ENCODE measurements around the gene ANKRD33.
A peak's percentile ranks its signal among the peaks of the same experiment; 100 is the strongest.

ANKRD33 gene

DNA sequence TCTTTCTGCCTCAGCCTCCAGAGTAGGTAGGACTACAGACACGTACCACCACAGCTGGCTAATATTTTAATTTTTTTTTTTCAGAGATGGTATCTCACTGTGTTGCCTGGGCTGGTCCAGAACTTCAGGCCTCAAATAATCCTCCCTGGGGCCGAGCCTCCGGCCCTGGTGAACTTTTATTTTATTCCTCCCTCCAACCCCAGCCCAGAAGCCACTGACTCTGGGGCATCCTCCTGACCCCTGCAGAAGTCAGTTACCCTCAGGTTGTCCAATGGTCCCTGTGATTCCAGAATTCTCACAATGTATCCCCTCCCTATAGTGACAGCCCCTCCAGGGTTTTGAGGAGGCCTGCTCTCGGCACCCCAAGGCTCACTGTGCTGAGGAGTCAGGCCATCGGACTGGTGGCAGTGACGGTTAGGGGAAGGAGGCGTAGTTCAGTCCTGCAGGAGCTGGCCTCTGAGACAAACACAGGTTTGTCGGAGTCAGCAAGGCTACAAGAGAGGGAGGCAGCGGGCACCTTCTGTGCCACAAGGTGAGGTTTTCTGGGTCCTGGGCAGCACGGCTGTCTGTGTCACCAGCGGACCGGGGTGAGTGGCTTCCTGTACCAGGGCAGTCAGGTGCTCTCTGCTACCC is 20.0 kb upstream of the ANKRD33 start:
- no peak overlapping the region for H3K27ac Mint-ChIP-seq
- H3K36me3 Mint-ChIP-seq (ENCODE audit: low read depth) = no peaks in the 10 kb centered on the region
- no peaks in the 10 kb centered on the region for H3K9me3 Mint-ChIP-seq
- no peak overlapping the region for H3K4me3 Mint-ChIP-seq
- H3K27me3 Mint-ChIP-seq (ENCODE audit: low read depth) = peaks cover 68% of the 10 kb centered on the region
- H3K4me1 Mint-ChIP-seq (ENCODE audit: low read depth) = peaks cover 5% of the 10 kb centered on the region

DNA sequence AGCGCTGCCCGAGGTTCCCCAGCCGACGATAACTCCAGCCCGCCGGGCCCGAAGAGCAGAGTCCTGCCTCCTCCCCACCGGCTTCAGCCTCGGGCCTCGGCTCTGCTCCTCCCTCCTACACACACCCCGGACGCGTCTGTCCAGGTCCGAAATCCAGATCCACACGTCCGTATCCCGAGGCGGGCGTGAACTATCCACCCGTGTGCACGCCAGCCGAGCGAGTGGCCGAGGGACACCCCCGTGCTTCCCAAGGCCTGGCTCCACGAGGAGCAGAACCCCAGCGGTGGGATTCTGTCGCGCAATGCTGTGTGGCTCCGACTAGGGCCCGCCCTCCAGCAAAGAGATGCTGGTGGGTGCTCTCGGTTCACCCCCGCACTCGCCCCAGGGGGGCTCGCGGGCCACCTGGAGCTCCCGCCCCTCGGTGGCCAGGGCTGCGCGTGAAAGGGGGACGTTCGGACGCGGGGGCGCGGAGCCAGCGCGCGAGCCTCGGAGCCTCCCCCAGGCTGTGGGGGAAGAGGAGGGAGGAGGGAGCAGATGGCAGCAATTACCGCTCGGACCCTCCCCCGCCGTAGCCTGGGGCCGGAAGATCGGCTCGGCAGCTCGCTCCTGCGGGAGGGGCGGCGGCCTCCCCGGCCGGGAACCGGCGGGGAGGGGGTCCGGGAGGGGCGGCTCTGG is 18.9 kb upstream of the ANKRD33 start:
- no peak overlapping the region for H3K4me3 Mint-ChIP-seq
- no peak overlapping the region for H3K27ac Mint-ChIP-seq
- no peaks in the 10 kb centered on the region for H3K36me3 Mint-ChIP-seq (ENCODE audit: low read depth)
- no peaks in the 10 kb centered on the region for H3K9me3 Mint-ChIP-seq
- H3K4me1 Mint-ChIP-seq (ENCODE audit: low read depth) = peaks cover 5% of the 10 kb centered on the region
- peaks cover 60% of the 10 kb centered on the region for H3K27me3 Mint-ChIP-seq (ENCODE audit: low read depth)

DNA sequence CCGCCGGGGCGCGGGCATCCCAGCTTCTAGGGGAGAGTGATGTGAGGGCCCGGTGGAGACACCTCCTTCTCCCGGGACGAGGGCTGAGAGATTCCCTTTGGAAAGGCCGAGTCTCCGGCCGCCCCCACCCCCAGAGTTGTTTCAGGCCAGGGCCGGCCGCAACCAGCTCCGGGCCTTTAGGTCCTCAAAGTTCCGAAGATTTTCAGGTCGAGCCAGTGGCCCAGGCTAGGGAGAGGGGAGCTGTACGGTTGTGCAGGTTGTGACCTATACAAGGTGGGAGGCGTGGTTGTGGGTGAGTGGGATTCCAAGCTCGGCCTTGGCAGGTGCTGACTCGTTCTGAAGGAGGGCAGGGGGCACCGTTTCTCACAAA is 18.4 kb upstream of the ANKRD33 start:
- Mint-ChIP-seq H3K27ac (no peak overlapping the region), H3K4me3 (no peak overlapping the region), H3K4me1 (ENCODE audit: low read depth) (peaks cover 5% of the 10 kb centered on the region), H3K36me3 (ENCODE audit: low read depth) (no peaks in the 10 kb centered on the region), H3K27me3 (ENCODE audit: low read depth) (peaks cover 58% of the 10 kb centered on the region), H3K9me3 (no peaks in the 10 kb centered on the region)

DNA sequence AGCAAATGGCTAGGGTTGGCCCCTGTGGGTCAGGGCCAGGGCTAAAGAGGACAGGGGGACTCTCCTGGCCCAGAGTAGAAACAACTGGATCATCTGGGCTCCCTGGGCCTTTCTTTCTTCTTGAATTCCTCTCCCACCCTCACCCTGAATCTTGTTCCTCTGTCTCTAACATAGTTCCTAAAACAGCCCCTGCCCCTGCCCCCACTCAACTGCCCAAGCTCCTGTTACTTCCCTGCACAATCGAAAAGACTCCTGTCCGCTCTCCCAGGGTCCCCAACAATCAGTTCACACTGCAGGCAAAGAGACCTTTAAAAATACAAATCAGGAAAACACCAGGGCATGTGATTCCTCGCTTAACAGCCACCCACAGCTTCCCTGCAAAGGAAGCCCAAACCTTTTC is 18.0 kb upstream of the ANKRD33 start:
- H3K4me1 Mint-ChIP-seq (ENCODE audit: low read depth) = peaks cover 5% of the 10 kb centered on the region
- H3K27ac Mint-ChIP-seq = no peak overlapping the region
- no peaks in the 10 kb centered on the region for H3K36me3 Mint-ChIP-seq (ENCODE audit: low read depth)
- no peaks in the 10 kb centered on the region for H3K9me3 Mint-ChIP-seq
- H3K27me3 Mint-ChIP-seq (ENCODE audit: low read depth) = peaks cover 53% of the 10 kb centered on the region
- H3K4me3 Mint-ChIP-seq = no peak overlapping the region

DNA sequence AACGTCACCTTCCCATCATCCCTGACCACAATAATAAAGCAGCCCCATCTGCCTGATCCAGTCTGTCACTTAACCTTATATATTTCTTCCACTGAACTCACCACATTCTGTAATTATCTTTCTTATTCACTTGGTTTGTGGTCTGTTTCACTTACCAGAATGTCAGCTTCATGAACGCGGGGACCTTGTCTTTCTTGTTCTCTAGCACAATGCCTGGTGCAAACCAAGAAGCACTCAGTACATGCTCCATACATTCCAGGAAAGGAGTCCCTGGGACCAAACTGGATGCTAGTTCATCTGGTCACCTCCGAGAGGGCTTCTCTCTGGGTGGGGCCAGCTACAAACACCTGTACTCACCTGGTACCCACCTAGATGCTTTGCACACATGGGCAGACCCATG is 17.4 kb upstream of the ANKRD33 start:
- Mint-ChIP-seq H3K4me3 (peak overlapping the region; percentile 5), H3K27me3 (ENCODE audit: low read depth) (peaks cover 51% of the 10 kb centered on the region), H3K4me1 (ENCODE audit: low read depth) (peaks cover 7% of the 10 kb centered on the region), H3K27ac (no peak overlapping the region), H3K9me3 (no peaks in the 10 kb centered on the region), H3K36me3 (ENCODE audit: low read depth) (no peaks in the 10 kb centered on the region)

DNA sequence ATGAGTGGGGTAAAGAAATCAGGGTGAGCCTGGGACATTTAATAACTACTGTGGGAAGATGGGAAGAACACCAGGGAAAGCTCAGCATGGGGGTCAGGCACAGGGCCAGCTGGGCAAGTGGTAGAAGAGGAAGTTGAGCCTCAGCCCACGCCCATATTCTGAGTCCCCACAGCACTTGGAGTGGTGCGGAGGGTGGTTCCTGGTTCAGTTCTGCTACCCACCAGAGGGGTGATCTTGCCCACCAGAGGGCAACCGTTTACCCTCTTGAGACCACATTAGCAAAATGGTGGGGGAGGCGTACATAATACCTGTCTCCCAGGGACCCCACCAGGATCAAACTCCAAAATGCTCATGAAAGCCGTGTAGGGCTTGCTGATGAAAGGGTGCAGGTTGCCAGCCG is 16.8 kb upstream of the ANKRD33 start:
- no peaks in the 10 kb centered on the region for H3K36me3 Mint-ChIP-seq (ENCODE audit: low read depth)
- no peak overlapping the region for H3K4me3 Mint-ChIP-seq
- H3K4me1 Mint-ChIP-seq (ENCODE audit: low read depth) = peaks cover 7% of the 10 kb centered on the region
- H3K9me3 Mint-ChIP-seq = no peaks in the 10 kb centered on the region
- peaks cover 46% of the 10 kb centered on the region for H3K27me3 Mint-ChIP-seq (ENCODE audit: low read depth)
- no peak overlapping the region for H3K27ac Mint-ChIP-seq

DNA sequence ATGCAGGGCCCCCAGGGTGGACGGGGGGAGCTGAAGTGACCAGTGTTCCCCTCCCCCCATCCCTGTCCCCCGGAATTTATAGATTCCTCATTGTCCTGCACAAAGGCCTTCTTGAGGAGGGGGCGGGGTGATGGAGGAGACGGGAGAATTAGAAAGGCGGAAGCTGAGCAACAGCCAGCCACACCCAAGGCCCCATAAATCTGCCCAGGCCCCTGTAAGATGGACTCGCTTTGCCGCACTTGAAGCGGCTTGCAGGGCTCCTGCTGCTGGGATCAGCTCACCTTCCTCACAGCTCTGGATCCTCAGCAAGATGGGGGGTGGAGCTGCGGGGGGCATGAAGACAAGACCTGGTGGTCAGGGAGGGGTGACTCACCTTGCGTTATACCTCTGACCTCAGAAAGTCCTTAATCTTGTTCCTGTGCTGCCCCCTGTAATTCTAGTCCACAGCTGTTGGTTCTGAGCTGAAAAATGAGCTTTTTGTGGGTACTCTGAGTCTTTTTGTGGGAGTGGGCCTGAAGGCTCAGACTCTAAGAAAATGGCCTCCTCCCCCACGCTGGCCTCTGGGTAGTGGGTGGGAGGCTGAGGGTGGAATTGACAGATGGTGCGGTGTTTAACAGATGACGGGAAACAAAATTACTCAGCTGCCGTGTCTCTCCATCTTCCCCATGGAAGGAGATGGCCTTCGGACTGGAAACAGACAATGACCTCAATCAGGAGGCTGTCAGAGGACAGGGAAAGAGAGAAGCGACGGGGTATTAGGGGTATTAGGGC is 15.8 kb upstream of the ANKRD33 start:
- Mint-ChIP-seq H3K27me3 (ENCODE audit: low read depth) (peaks cover 43% of the 10 kb centered on the region), H3K27ac (no peak overlapping the region)

DNA sequence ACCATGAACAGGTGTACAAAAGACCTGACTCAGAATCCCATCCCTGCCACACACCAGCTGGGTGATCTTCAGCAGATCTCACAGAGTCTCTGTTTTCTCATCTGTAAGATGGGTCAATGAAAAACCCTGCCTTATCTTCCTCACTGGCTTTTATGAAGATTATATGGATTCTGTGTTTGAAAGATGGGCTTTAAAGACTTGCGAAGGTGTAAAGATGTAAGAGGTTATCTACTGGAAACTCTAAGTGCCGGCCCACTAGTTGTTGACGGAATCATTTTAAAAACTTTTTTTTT is 15.3 kb upstream of the ANKRD33 start:
- Mint-ChIP-seq H3K27me3 (ENCODE audit: low read depth) (peaks cover 38% of the 10 kb centered on the region), H3K9me3 (no peaks in the 10 kb centered on the region), H3K36me3 (ENCODE audit: low read depth) (no peaks in the 10 kb centered on the region), H3K27ac (no peak overlapping the region), H3K4me3 (no peak overlapping the region), H3K4me1 (ENCODE audit: low read depth) (peaks cover 7% of the 10 kb centered on the region)

More for the DNA sequence above, 15.8 kb upstream of the ANKRD33 start:
- Mint-ChIP-seq H3K4me1 (ENCODE audit: low read depth) (peaks cover 7% of the 10 kb centered on the region), H3K4me3 (no peak overlapping the region), H3K36me3 (ENCODE audit: low read depth) (no peaks in the 10 kb centered on the region), H3K9me3 (no peaks in the 10 kb centered on the region)

DNA sequence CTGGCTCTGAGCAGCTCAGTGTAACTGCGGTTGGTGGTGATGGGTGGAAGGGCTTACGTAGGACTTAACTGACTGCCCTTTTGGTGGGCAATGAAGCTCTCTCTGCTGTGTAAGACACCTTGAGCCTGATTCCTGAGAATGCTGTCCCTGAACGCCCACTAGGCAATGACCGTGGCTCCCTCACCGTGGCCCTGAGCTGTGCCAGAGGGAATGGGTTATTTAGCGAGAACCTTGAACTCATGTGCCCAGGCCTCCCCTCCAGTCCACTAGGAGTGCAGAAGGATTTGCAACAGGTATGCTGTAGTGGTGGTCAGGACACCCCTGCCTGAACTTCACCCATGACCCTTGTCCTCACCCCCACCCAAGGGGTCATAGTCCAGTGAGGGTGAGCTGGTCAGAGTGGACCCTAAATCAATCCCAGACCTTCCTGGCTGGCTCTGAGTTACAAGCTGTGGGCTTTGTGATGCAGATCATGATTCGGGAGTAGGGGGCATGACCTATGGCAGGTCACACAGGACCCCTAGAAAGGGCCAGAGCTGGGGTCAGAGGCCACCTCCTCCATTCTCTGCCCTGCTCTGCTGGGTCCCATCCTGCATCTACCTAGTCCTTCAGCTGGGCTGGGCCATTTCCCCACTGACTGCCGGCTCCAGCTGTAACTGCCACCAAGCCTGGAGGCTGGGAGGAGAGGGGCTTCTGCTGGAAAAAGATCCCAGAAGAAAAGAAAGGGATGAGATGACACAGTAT is 14.5 kb upstream of the ANKRD33 start:
- no peak overlapping the region for H3K4me3 Mint-ChIP-seq
- peaks cover 30% of the 10 kb centered on the region for H3K27me3 Mint-ChIP-seq (ENCODE audit: low read depth)
- H3K27ac Mint-ChIP-seq = no peak overlapping the region
- peaks cover 7% of the 10 kb centered on the region for H3K4me1 Mint-ChIP-seq (ENCODE audit: low read depth)
- H3K36me3 Mint-ChIP-seq (ENCODE audit: low read depth) = no peaks in the 10 kb centered on the region
- no peaks in the 10 kb centered on the region for H3K9me3 Mint-ChIP-seq

DNA sequence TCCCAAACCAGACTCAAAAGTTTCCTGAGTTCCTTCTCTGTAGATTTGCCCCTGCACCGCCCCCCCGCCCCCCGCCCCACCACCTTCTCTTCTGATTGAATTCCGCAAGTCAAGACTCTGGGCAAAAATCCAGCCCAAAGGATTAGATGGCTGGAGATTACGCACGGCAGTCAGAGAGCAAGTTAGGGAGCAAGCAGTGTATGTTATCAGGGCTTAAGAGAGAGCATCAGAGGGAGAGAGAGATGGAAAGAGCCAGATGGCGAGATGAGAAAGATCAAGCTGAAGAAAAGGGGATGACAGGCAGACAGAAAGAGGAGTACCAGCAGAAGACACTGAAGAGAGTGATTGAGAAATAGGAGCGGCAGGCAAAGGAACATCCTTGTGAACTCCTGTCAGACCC is 13.9 kb upstream of the ANKRD33 start:
- Mint-ChIP-seq H3K27me3 (ENCODE audit: low read depth) (peaks cover 25% of the 10 kb centered on the region), H3K36me3 (ENCODE audit: low read depth) (no peaks in the 10 kb centered on the region), H3K9me3 (no peaks in the 10 kb centered on the region), H3K27ac (no peak overlapping the region), H3K4me3 (no peak overlapping the region), H3K4me1 (ENCODE audit: low read depth) (peaks cover 7% of the 10 kb centered on the region)

DNA sequence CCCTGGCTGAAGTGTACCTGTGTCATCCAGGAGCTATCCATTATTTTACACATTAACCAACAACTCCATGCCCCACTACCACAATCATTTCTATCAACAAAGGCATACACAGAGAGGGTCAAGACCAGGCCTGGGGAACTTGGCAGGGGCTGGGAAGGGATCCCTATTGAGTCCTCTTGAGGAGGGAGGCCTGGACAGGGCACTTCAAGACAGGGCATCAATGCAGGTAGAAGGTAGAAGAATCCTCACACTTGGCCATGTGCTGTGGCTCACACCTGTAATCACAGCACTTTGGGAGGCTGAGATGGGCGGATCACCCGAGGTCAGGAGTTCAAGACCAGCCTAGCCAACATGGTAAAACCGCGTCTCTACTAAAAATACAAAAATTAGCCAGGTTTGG is 13.4 kb upstream of the ANKRD33 start:
- no peaks in the 10 kb centered on the region for H3K36me3 Mint-ChIP-seq (ENCODE audit: low read depth)
- peaks cover 24% of the 10 kb centered on the region for H3K27me3 Mint-ChIP-seq (ENCODE audit: low read depth)
- H3K27ac Mint-ChIP-seq = no peak overlapping the region
- H3K4me1 Mint-ChIP-seq (ENCODE audit: low read depth) = peaks cover 7% of the 10 kb centered on the region
- H3K4me3 Mint-ChIP-seq = no peak overlapping the region
- H3K9me3 Mint-ChIP-seq = no peaks in the 10 kb centered on the region

DNA sequence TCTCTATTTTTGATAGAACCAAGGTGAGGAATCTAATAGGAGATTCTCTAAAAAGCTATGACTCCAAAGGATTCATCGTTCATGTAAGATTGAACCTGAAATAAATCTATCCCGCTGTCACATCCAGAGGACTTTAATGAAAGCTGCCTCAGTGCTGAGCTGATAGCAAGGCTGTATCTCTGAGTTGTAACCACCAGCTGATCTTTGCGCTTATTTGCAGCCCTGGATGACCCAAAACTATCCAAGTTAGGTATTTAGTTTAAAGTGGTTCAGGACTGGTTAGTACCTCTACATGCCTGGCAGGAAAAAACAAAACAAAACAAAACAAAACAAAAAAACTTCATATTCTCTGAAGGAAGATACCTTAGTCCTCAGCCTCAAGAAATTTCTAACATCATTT is 8.8 kb upstream of the ANKRD33 start:
- peaks cover 7% of the 10 kb centered on the region for H3K27me3 Mint-ChIP-seq (ENCODE audit: low read depth)
- H3K36me3 Mint-ChIP-seq (ENCODE audit: low read depth) = no peaks in the 10 kb centered on the region
- H3K4me1 Mint-ChIP-seq (ENCODE audit: low read depth) = peaks cover 2% of the 10 kb centered on the region
- no peaks in the 10 kb centered on the region for H3K9me3 Mint-ChIP-seq
- H3K27ac Mint-ChIP-seq = no peak overlapping the region
- no peak overlapping the region for H3K4me3 Mint-ChIP-seq

DNA sequence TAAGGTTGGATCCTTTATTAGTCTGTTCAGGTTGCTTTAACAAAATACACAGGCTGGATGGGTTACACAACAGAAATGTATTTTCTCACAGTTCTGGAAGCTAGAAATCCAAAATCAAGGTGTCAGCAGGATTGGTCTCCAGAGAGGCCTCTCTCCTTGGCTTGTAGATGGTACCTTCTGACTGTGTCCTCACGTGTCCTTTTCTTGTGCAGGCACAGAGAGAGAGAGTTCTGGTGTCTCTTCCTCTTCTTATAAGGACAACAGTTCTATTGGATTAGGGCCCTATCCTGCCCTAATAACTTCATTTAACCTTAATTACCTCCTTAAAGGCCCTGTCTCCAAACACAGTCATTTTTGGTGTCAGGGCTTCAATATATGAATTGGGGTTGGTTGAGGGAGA is 4.6 kb upstream of the ANKRD33 start:
- peaks cover 4% of the 10 kb centered on the region for H3K27me3 Mint-ChIP-seq (ENCODE audit: low read depth)
- no peak overlapping the region for H3K4me3 Mint-ChIP-seq
- peaks cover 8% of the 10 kb centered on the region for H3K4me1 Mint-ChIP-seq (ENCODE audit: low read depth)
- H3K27ac Mint-ChIP-seq = no peak overlapping the region
- no peaks in the 10 kb centered on the region for H3K36me3 Mint-ChIP-seq (ENCODE audit: low read depth)
- peaks cover 5% of the 10 kb centered on the region for H3K9me3 Mint-ChIP-seq

DNA sequence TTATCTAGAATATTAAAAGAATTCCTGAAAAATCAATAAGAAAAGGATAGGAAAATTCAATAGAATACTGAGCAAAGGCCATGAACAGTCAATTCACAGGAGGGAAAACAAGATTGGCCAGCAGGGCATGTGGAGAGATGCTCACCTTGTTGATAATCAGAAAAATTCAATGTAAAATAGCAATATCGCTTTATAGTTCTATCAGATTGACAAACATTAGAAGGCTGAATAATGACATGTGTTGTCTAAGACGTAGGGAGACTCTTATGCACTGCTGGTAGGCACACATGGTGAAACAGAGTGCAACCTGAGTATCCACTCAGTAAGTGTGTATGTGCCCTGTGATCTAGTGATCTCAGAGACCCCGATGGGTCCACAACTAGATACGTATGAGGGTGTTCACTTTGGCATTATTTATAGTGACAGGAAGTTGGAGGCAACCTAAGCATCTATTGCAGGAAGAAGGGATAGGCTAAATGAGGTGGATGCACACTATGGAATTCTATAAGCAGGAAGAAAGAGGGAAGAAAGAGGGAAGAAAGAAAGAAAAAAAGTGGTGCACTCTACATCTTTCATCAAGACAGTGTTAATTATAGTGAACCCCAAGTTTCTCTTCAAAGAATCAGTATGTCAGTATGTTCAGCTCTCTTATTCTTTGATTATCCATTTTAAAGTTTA is 3.8 kb upstream of the ANKRD33 start:
- H3K4me3 Mint-ChIP-seq = no peak overlapping the region
- peaks cover 8% of the 10 kb centered on the region for H3K4me1 Mint-ChIP-seq (ENCODE audit: low read depth)
- no peaks in the 10 kb centered on the region for H3K36me3 Mint-ChIP-seq (ENCODE audit: low read depth)
- H3K27ac Mint-ChIP-seq = no peak overlapping the region
- peaks cover 4% of the 10 kb centered on the region for H3K27me3 Mint-ChIP-seq (ENCODE audit: low read depth)
- peaks cover 5% of the 10 kb centered on the region for H3K9me3 Mint-ChIP-seq

Data from T-helper 1 cell treated with Interleukin-12 subunit alpha and Interleukin-12 subunit beta and Interleukin-4 antibody, amounts not matched to agents 30 μg/mL and 1 μg/mL, for 36 hours (primary cell).